SK-N-DZ (cell line): ENCODE measurements around the gene FAM25G.
"Not testable (repeated sequence)": the region's sequence is repeated elsewhere in the genome, so short reads cannot be mapped to it uniquely, and the experiment has no call there.

Experiments used
- DNase-seq: peaks from one replicate; pipeline ENCODE4 v3.0.0-alpha.2; 2015; ENCODE audit warnings: low spot score

FAM25G gene

GRCh38 chr10:47465216-47465917, 26.1 kb downstream of the FAM25G start:
- DNase-seq, result not testable (repeated sequence)

- not testable (repeated sequence) for DNase-seq
Measured at GRCh38 chr10:47462577-47463358, 28.7 kb downstream of the FAM25G start.

DNA sequence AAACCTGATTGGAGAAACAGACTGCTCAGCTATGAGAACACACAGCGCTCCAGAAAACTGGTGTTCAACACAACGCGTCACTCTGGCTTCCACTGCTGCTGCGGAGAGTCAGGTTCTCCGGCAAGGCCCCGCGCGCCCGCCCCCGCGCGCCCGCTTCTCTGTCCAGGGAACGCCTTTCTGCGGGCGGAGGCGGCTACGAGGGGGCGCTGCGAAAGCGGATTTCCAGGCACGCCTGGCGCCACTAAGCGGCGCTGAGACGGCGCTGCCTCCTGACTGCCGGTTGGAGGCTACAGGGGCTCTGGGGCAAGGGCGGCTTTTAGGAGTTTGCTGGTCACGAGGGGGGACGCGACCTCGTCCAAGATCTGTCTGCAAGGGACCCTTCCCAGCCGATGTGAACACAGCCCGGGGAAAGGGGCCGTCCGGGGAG, 30.2 kb downstream of the FAM25G start:
- not testable (repeated sequence) for DNase-seq

- no peak for DNase-seq
Measured at GRCh38 chr10:47458466-47459154, 32.9 kb downstream of the FAM25G start.

DNA sequence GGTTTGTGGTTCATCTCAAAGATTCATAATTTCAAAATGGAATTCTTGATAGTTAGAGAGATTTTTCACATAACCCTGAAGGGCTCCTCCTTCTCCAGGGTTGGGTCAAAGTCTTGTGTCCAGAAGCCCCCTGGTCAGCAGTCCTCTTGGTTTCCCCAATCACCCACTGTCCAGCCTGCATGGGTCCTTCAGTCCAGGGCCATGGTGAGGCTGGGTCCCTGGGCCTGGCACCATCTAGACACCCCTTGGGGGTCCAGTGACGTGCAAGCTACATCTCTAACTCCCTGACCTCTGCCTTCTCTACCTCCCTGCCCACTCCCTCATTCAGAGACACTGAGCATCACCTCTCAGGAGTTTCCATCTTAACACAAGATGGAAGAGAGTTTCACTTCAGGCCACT, 33.7 kb downstream of the FAM25G start:
- DNase-seq, result no peak

DNA sequence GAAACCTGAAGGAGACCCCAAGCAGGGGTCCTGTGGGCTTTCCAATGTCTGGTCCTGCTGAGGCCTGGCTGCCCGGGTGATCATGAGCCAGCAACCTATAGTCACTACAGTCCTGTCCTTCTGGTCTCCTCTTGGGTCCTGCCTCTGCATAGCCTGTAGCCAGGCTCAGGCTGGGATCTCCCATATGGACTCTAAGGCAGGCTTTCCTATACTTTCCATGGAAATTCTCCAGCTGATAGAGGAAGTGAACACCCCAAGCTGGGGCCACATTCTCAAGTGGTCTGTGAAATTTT, 34.0 kb downstream of the FAM25G start:
- DNase-seq, result no peak

- DNase-seq, result no peak
Measured at GRCh38 chr10:47456794-47457527, 34.5 kb downstream of the FAM25G start.

GRCh38 chr10:47456079-47456785, 35.3 kb downstream of the FAM25G start:
- DNase-seq, result no peak

GRCh38 chr10:47455350-47456078, 36.0 kb downstream of the FAM25G start:
- DNase-seq, result not testable (repeated sequence)

DNA sequence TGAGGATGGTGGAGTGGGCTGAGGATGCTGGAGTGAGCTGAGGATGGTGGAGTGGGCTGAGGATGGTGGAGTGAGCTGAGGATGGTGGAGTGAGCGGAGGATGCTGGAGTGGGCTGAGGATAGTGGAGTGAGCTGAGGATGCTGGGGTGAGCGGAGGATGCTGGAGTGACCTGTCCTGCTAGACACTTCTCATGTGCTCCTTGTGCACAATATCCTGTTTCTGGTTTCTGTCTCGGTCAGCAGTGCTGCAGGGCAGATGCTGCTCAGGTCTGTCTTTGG, 36.8 kb downstream of the FAM25G start:
- no peak for DNase-seq

- DNase-seq, result no peak
Measured at GRCh38 chr10:47454008-47454779, 37.3 kb downstream of the FAM25G start.

DNA sequence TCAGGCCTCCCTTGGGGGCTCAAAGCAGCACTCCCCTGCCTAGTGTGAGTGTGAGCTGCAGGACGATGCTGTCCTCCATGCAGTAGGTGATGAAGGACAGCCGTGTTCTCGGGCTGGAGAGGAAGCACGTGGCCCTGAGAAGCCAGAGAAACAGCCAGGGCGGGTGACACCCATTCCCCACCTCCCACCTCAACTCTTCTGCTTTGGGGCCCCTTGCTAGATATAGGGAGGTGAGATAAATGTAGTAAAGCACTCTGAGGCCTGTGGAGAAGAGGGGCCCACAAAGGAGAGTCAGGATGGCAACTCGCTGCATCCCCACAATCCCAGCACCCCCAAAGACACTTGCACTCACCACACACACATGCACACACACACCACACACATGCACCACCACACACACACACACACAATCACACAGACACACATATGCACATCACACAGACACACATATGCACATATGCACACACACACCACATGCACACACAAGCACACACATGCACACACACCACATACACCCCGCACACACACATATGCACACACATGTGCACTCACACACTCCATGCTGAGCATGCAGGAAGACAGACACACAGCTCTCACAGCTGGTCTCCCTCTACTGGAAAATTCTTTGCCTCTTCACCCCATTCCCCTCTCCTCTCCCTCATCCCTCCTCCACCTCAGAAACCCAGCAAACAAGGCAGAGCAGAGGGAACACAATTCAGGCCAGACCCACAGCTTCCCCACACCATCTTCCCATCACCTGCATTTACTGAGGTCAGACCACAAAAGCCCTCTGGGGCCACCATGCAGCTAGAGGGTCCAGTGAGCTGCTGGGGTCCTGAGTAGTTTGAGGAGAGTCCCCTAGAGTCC, 38.1 kb downstream of the FAM25G start:
- DNase-seq, result no peak

- DNase-seq, result peak; percentile 49
Measured at GRCh38 chr10:47452495-47453140, 38.9 kb downstream of the FAM25G start.

DNA sequence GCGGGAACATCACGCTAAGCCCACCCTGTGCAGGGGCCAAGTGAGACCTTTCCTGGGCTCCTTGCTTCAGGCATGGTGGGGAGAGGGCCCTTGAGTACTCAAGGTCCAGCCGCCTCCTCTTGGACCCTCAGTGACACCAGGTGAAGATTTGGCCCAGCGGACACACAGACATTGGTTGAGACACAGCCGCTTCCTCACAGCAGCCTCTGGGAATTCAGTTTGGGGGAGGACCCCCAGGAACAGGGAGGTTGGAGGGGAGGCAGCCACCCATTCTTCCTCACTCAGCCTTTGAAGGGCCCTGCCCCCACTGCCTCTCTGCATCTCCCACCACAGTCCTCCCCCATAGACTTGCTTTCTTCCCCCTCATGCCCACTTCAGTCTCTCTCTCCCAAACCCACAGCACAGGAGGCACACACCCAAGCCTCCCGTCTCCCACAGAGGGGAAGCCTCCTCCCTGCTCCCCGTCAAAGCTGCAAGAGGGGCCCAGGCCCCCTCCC, 39.5 kb downstream of the FAM25G start:
- DNase-seq, result no peak

DNA sequence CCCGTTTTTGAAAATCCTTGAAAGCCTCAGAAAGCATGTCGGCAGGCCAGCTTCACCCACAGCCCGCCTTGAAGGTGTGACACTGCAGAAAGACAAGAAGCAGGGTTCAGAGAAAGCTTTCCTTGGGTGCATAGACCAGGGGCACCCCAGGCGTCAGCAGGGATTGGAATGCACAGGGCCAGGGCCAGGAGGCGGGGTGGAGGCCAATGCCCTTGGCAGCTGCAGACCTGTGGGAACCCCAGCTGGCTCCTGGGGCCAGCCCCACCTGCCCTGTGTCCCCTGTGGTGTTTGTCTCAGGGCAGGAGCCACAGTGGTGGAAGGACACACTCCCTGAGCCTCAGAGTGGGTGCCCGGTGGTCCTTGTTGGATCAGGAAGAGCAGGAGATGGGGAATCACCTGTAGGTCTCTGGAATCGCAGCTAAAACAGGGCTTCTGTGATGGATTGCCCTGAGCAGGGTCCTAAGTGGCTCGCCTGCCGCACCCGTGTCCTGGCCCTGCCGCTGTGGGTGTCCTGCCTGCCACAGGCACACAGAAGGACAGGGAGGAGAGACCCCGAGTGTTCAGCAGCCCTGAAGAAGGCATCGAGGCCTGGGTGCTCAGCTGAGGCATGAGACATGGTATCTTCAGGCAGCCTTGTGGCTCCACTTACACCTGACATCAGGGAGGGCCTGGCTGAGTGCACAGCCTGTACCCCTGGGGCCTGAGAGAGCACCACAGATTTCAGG, 40.1 kb downstream of the FAM25G start:
- no peak for DNase-seq

- no peak for DNase-seq
Measured at GRCh38 chr10:47450442-47450841, 41.1 kb downstream of the FAM25G start.

- DNase-seq, result no peak
Measured at GRCh38 chr10:47449979-47450378, 41.5 kb downstream of the FAM25G start.
